Mammary epithelial cell (primary cell): ENCODE results near the gene SDK1.

ENCODE experiments used
- EZH2 ChIP-seq: IDR thresholded peaks from 2 replicates; pipeline ENCODE4 v1.6.1; 2012; ENCODE audit warnings: low read length, inconsistent platforms, borderline replicate concordance
- TF ChIP-seq, protein P1 (sequence below), 2 donors: IDR thresholded peaks in 1 of 2; conservative IDR thresholded peaks in 1 of 2; 2 replicates each; pipeline ENCODE4 v1.5.1; 2011 to 2012; ENCODE audit warnings: inconsistent platforms in 2 of 2, low read length in 2 of 2, mild to moderate bottlenecking in 2 of 2, control low read depth in 1 of 2, low read depth in 1 of 2; ENCODE audit not compliant: insufficient read depth in 1 of 2; ENCODE audit errors: extremely low read depth in 1 of 2

DNA sequence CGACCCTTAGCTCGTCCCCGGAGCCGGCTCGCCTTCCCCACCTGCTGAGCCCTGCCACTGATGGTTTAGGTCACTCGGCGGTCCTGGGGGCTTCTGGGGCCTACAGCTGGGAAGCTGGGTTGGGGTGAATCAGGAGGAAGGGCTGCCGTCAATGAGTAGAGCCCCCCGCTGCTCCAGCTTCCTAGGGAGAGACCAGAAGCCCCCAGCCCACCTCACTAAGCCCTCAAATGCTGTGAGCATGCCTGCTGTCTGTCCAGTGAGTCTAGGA lies 885.4 kb downstream of the SDK1 start:
- TF ChIP-seq EZH2: no peak
- TF ChIP-seq, protein P1, sequence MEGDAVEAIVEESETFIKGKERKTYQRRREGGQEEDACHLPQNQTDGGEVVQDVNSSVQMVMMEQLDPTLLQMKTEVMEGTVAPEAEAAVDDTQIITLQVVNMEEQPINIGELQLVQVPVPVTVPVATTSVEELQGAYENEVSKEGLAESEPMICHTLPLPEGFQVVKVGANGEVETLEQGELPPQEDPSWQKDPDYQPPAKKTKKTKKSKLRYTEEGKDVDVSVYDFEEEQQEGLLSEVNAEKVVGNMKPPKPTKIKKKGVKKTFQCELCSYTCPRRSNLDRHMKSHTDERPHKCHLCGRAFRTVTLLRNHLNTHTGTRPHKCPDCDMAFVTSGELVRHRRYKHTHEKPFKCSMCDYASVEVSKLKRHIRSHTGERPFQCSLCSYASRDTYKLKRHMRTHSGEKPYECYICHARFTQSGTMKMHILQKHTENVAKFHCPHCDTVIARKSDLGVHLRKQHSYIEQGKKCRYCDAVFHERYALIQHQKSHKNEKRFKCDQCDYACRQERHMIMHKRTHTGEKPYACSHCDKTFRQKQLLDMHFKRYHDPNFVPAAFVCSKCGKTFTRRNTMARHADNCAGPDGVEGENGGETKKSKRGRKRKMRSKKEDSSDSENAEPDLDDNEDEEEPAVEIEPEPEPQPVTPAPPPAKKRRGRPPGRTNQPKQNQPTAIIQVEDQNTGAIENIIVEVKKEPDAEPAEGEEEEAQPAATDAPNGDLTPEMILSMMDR (conservative IDR thresholded peaks at IDR 0.05 in 1 of 2, IDR thresholded peaks at IDR 0.05 in 1 of 2; ENCODE audit: extremely low read depth in 1 of 2, insufficient read depth in 1 of 2, low read depth in 1 of 2, low read length in 2 of 2): no peak
